Astrocyte of the cerebellum (primary cell): ENCODE data around the gene DNAAF8.
A peak's percentile ranks its signal among the peaks of the same experiment; 100 is the strongest.

Source experiments
- DNase-seq: peaks from one replicate; pipeline ENCODE4 v3.0.0-alpha.2; 2011; ENCODE audit warnings: low read depth
- H3K4me3 ChIP-seq: 2 replicates; pipeline ENCODE4 v1.5.1; 2011; ENCODE audit warnings: mild to moderate bottlenecking, low read depth, low read length, moderate library complexity
- CTCF ChIP-seq: IDR thresholded peaks from 2 replicates; pipeline ENCODE4 v1.5.1; 2012; ENCODE audit warnings: low read length, low read depth, moderate library complexity, mild to moderate bottlenecking; ENCODE audit errors: missing control alignments
- in situ Hi-C: cut with HindIII; loops from 2 replicates; pipeline ENCODE4 v1.10.0; 2017; ENCODE audit warnings: low sequenced_read_pairs

The DNAAF8 gene

GRCh38 chr16:4760221-4760910, 26.0 kb downstream of the DNAAF8 start:
- in situ Hi-C loops = no loop called here
- DNase-seq = no peak
- TF ChIP-seq CTCF = no peak
- H3K4me3 ChIP-seq = no peak overlapping the region

GRCh38 chr16:4762205-4762604, 27.9 kb downstream of the DNAAF8 start:
- no peak for DNase-seq
- in situ Hi-C loops = no loop called here
- no peak for TF ChIP-seq CTCF
- no peak overlapping the region for H3K4me3 ChIP-seq

- no peak overlapping the region for H3K4me3 ChIP-seq
- TF ChIP-seq CTCF = no peak
Measured at GRCh38 chr16:4763791-4764190, 29.5 kb downstream of the DNAAF8 start.

DNA sequence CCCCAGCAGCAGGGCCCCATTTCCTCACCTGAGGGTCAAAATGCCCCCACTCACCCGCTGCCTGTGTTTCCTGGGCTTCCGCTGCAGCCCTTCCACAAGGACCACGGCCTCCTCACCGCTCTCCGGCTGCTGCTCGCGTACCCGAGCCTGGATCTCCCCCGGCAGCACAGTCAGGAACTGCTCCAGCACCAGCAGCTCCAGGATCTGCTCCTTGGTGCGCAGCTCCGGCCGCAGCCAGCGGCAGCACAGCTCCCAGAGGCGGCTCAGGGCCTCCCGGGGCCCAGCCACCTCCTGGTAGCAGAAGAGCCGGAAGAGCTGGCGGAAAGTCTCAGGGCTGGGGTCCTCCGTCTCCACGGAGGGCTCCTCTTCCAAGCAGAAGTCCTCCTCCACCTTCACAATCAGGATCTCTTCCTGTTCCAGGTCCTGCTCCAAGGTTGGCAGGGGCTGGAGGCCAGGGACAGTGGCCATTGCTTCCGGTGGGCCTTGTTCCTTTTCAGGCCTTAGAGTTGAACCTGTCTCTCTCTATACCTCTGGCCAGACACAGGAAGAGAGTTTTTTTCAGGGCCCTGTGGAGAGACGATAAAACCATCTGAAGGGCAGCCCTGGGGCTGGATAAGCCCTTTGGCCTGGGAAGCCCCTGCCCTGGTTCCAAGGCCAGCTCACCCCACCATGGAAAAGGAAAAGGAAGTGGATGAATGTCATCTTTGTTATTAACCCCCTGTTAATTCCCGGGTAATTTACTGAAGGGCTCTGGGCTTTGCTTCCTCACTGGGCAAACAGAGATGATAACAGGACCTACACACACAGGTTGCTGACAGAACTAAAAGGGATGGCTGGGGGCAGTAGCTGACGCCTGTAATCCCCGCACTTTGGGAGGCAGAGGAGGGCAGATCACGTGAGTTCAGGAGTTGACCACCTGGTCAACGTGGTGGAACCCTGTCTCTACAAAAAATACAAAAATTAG, 31.5 kb downstream of the DNAAF8 start:
- in situ Hi-C loops = loop anchor here (5.0 kb wide), 1 partner anchor 52 kb away; no protein-coding TSS in a partner anchor
- TF ChIP-seq CTCF = no peak
- no peak for DNase-seq
- H3K4me3 ChIP-seq = peak overlapping the region; percentile 97

More at GRCh38 chr16:4763791-4764190, 29.5 kb downstream of the DNAAF8 start:
- DNase-seq = no peak
- in situ Hi-C loops = no loop called here

DNA sequence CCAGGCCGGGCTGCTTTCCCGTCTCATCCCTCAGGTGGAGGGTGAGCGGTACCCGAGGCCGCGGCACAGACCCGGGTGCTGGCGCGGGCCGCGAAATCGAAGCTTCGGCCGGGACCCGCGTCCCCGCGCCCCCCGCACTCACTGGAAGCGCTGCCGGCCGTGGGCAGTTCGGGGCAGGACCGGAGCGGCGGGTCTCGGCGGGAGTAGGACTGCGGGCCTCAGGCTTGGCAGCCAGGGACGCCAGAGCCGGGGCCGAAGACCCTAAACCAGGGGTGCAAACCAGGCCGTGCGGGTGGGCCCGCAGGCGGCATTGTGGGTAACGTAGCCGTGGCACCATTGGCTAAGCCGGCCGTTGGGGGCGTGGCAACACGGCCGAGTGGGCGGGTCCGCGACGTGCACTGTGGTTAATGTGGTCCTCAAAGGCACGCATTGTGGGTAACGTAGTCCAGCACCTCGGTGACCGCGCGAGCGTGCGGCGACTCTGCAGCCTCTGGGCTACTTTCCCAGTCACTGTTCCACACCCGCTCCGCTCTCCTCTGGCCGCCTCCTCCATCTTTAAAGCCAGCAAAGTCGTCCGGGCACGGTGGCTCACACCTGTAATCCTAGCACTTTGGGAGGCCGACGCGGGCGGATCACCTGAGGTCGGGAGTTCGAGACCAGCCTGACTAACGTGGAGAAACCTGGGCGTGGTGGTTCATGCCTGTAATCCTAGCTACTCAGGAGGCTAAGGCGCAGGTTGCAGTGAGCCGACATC, 32.7 kb downstream of the DNAAF8 start, which contains the start of gene ZNF500:
Gene ZNF500 (minus strand): TSS at position 288 of the 754 bp plus-strand sequence. CDS start 1,184 bp downstream, outside the sequence.
- peak within 1 kb of the TSS; percentile 97 for H3K4me3 ChIP-seq
- TF ChIP-seq CTCF = no peak
- peak; percentile 87 for DNase-seq
- in situ Hi-C loops = loop anchor here (5.0 kb wide), 1 partner anchor 50 kb away; no protein-coding TSS in a partner anchor

GRCh38 chr16:4767872-4768548, 33.7 kb downstream of the DNAAF8 start:
- no peak for TF ChIP-seq CTCF
- DNase-seq = no peak
- in situ Hi-C loops = loop anchor here (5.0 kb wide), 1 partner anchor 49 kb away; no protein-coding TSS in a partner anchor
- peak overlapping the region; percentile 49 for H3K4me3 ChIP-seq
